Measurements from ENCODE around the gene PACSIN3.

The PACSIN3 gene

GRCh38 chr11:47184711-47185304 lies 1.4 kb downstream of the PACSIN3 start:
- Histone ChIP-seq H3K9me2 (replicated peaks; ENCODE audit: control insufficient read depth, low read length) (no peaks in the 10 kb centered on the region), H3K9me3 (ENCODE audit: control insufficient read depth, insufficient read depth, low read length) (no peaks in the 10 kb centered on the region), H3K27me3 (ENCODE audit: control insufficient read depth, low read length) (peaks cover 37% of the 10 kb centered on the region), H4K20me1 (ENCODE audit: control insufficient read depth, insufficient read depth, low read depth, low read length) (no peaks in the 10 kb centered on the region), H3K36me3 (ENCODE audit: control insufficient read depth, low read length) (no peaks in the 10 kb centered on the region), H3K4me1 (ENCODE audit: control insufficient read depth, low read length) (peaks cover 19% of the 10 kb centered on the region), H3K4me2 (ENCODE audit: low read length) (no peak overlapping the region), H3F3A (ENCODE audit: control insufficient read depth, insufficient read depth) (no peaks in the 10 kb centered on the region), H3K4me3 (ENCODE audit: low read length) (no peak overlapping the region), H3K27ac (ENCODE audit: low read depth, low read length) (no peak overlapping the region), H3K79me2 (ENCODE audit: control insufficient read depth, low read length) (no peaks in the 10 kb centered on the region)
- no peak for TF ChIP-seq EZH2phosphoT487 (IDR thresholded peaks at IDR 0.05; ENCODE audit: borderline replicate concordance, low read length)
- TF ChIP-seq, protein P1, sequence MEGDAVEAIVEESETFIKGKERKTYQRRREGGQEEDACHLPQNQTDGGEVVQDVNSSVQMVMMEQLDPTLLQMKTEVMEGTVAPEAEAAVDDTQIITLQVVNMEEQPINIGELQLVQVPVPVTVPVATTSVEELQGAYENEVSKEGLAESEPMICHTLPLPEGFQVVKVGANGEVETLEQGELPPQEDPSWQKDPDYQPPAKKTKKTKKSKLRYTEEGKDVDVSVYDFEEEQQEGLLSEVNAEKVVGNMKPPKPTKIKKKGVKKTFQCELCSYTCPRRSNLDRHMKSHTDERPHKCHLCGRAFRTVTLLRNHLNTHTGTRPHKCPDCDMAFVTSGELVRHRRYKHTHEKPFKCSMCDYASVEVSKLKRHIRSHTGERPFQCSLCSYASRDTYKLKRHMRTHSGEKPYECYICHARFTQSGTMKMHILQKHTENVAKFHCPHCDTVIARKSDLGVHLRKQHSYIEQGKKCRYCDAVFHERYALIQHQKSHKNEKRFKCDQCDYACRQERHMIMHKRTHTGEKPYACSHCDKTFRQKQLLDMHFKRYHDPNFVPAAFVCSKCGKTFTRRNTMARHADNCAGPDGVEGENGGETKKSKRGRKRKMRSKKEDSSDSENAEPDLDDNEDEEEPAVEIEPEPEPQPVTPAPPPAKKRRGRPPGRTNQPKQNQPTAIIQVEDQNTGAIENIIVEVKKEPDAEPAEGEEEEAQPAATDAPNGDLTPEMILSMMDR (IDR thresholded peaks at IDR 0.05; ENCODE audit: low read depth, low read length, poor library complexity, severe bottlenecking), result no peak

- H3K36me3 ChIP-seq (ENCODE audit: control insufficient read depth, low read length), result no peaks in the 10 kb centered on the region
- H4K20me1 ChIP-seq (ENCODE audit: control insufficient read depth, insufficient read depth, low read depth, low read length), result no peaks in the 10 kb centered on the region
- no peak overlapping the region for H3K4me3 ChIP-seq (ENCODE audit: low read length)
- H3K4me1 ChIP-seq (ENCODE audit: control insufficient read depth, low read length), result peaks cover 19% of the 10 kb centered on the region
- no peak overlapping the region for H3K4me2 ChIP-seq (ENCODE audit: low read length)
- no peaks in the 10 kb centered on the region for H3K79me2 ChIP-seq (ENCODE audit: control insufficient read depth, low read length)
- no peaks in the 10 kb centered on the region for H3K9me2 ChIP-seq (replicated peaks; ENCODE audit: control insufficient read depth, low read length)
- peaks cover 29% of the 10 kb centered on the region for H3K27me3 ChIP-seq (ENCODE audit: control insufficient read depth, low read length)
- H3K9me3 ChIP-seq (ENCODE audit: control insufficient read depth, insufficient read depth, low read length), result no peaks in the 10 kb centered on the region
- H3K27ac ChIP-seq (ENCODE audit: low read depth, low read length), result no peak overlapping the region
- no peaks in the 10 kb centered on the region for H3F3A ChIP-seq (ENCODE audit: control insufficient read depth, insufficient read depth)
- TF ChIP-seq EZH2phosphoT487 (IDR thresholded peaks at IDR 0.05; ENCODE audit: borderline replicate concordance, low read length), result no peak
- TF ChIP-seq, protein P1 (IDR thresholded peaks at IDR 0.05; ENCODE audit: low read depth, low read length, poor library complexity, severe bottlenecking), result no peak
These were observed 2.3 kb downstream of the PACSIN3 start for GRCh38 chr11:47183969-47184368.

DNA sequence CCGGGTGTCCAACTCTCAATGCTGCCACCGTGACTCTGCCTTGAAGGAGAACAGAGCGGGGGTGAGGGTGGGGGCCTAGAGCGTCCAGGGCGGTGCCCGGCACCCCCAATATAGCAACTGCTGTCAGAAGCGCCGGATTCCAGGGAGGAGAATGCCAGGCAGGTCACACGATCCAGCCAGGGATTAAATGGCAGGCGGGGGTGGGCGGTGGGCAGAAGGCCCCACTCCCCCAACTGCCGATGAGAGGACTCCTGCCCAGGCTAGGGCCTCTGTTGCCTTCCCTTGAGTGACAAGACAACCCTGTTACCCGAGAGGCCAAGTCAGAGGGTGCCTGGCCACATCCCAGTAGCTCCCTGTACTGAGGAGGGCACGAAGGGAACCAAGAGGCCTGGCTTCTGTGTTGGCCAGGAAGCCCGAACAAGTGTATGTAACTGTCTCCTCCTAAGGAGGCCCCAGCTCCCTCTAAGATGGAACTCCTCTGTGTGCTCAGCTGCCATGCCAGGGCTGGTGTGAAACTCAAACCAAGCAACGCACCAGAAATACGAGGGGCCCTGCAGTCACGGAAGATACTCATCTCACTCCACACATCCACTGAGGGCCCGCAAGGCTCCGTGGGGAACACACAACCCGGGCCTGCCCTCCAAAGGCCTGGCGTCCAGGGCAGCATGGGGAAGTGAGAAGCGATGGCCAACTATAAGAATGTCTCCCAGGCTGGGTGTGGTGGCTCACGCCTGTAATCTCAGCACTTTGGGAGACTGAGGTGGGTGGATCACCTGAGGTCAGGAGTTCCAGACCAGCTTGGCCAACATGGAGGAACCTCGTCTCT lies 3.0 kb downstream of the PACSIN3 start:
- Histone ChIP-seq H3K27me3 (ENCODE audit: control insufficient read depth, low read length) (peaks cover 24% of the 10 kb centered on the region), H3K27ac (ENCODE audit: low read depth, low read length) (no peak overlapping the region), H3K9me3 (ENCODE audit: control insufficient read depth, insufficient read depth, low read length) (no peaks in the 10 kb centered on the region), H3K36me3 (ENCODE audit: control insufficient read depth, low read length) (no peaks in the 10 kb centered on the region), H4K20me1 (ENCODE audit: control insufficient read depth, insufficient read depth, low read depth, low read length) (no peaks in the 10 kb centered on the region), H3K4me2 (ENCODE audit: low read length) (no peak overlapping the region), H3K79me2 (ENCODE audit: control insufficient read depth, low read length) (no peaks in the 10 kb centered on the region), H3F3A (ENCODE audit: control insufficient read depth, insufficient read depth) (no peaks in the 10 kb centered on the region), H3K4me3 (ENCODE audit: low read length) (no peak overlapping the region), H3K9me2 (replicated peaks; ENCODE audit: control insufficient read depth, low read length) (no peaks in the 10 kb centered on the region), H3K4me1 (ENCODE audit: control insufficient read depth, low read length) (peaks cover 19% of the 10 kb centered on the region)
- TF ChIP-seq, protein P1 (IDR thresholded peaks at IDR 0.05; ENCODE audit: low read depth, low read length, poor library complexity, severe bottlenecking), result no peak
- TF ChIP-seq EZH2phosphoT487 (IDR thresholded peaks at IDR 0.05; ENCODE audit: borderline replicate concordance, low read length), result no peak
